GM18519 (cell line): ENCODE data around the gene CSTPP1.

Experiments
- ATAC-seq: cut with Tn5 transposase; IDR thresholded peaks from one replicate; pipeline ENCODE4 v1.9.1; 2021; ENCODE audit warnings: mild to moderate bottlenecking, moderate library complexity; ENCODE audit not compliant: unreplicated experiment, low FRiP score

CSTPP1 gene

GRCh38 chr11:47152126-47152952, 215.8 kb downstream of the CSTPP1 start:
- no peak for ATAC-seq

DNA sequence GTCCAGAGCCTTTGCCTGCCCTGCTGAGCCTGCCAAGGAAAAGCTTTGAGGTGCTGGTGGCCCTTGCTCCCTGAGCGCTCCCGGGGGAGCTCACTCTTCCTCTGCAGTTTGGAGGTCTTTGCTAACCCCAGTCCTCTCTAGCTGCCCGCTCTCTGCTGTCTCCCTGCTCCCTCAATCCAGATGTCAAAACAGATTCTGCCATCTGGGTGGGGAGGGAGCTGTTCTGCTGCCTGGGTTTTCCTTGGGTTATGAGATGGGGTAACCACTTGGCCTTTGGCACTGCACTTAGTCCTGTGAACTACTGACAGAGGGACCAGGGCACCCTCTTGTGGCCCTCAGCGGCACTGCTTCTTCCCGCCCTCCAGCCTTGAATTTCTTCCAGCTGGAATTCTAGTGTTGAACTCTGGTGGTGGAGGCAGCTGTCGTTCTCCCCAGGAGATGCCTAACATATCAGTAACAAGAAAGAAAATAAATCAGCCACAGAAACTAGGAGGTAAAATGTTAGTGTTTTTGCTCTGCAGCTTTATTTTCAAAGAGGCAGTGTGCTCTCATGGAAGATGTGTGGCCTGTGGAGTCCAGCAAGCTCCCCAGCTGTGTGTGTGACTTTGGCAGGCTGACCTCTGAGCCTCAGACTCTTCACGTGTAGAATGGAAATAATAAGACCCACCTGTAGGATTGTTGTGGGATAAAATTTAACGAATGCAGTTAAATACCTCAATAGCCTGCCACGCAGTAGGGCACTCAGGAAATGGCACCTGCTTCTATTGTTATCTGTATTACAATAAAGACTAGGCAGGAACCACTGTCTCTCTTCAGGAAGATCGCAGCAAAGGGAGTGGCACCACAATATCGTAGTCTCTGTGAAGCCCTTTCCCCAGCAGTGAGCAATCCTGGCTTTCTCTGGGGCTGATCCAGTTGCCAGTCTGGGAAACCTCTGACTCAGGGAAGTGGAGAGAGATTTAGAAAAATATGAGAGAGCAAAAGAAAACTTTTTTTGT, 216.7 kb downstream of the CSTPP1 start:
- no peak for ATAC-seq

- ATAC-seq = no peak
Observed at GRCh38 chr11:47154616-47155570, 218.3 kb downstream of the CSTPP1 start.

DNA sequence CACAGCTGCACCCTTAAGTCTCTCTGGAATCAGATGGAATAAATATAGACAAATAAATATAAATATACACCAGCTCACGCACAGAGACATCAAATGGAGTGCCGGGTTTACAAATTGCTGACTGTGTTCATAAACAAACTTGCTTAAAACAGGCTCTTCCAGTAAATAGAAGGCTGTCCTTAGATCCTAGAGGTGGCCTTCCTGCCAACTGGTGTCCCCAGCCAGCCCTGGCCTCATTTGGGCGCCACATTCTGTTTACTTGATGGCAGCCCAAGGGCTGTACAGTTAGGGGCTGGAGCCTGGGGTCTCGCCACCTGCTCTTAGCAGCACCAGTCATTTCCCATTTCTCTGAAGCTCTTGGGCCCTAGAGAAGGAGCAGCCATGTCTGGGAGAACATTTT, 219.3 kb downstream of the CSTPP1 start:
- no peak for ATAC-seq

DNA sequence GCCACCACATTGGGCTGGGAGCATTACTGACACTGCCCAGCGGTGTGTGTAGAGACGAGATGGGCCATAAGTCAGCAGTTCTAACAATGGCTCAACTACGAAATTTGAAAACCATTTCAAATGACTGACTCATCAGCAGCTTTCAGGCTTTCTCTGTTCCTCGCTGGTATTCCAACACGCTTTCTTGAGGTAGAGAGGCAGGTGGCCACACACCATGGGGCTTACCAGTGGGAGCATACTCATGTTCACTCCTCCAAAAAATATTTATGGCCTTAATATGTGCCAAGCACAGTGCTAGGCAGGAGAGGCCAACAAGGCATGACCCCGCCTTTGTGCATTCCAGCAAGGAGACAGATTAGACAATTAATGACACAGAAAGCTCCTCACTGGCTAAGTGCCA, 219.8 kb downstream of the CSTPP1 start:
- no peak for ATAC-seq

- ATAC-seq = no peak
Observed at GRCh38 chr11:47156951-47157350, 220.4 kb downstream of the CSTPP1 start.

DNA sequence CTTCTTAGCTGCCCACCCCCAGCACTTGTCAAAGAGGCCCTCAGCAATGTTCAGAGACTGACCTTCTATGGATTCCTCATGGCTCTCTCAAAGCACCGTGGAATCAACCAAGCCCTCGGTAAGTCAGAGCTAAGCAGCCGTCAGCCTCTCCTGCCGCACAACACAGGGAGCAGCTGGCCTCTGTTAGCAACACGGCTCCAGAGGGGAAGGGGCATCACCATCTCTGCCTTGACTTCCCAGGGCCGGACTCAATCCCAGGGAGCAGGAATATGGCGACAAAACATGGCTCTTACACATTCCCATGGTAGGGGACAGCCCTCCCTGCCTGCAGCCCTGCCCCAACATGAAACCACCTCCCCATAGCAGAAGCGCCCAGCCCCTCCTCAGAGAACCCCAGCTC, 221.2 kb downstream of the CSTPP1 start:
- no peak for ATAC-seq

GRCh38 chr11:47158242-47158641, 221.7 kb downstream of the CSTPP1 start:
- no peak for ATAC-seq

DNA sequence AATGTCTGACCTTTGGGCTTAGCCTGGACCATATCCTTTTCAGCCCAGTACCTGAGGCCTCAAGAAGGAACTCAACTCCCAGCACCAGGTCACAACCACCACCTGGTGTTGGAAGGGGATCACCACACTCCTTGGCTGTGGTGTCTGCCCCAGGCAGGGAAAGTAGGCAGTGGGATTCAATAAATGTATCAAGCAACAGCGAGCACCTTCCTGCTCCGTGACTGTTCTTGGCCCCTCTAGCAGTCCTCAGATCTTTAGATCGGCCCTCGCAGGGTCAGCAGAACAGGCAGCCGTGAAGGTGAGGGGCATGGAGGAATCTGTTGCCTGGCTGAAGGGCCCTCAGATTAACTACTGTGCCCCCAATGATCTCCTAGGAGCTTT, 224.2 kb downstream of the CSTPP1 start:
- ATAC-seq = no peak

DNA sequence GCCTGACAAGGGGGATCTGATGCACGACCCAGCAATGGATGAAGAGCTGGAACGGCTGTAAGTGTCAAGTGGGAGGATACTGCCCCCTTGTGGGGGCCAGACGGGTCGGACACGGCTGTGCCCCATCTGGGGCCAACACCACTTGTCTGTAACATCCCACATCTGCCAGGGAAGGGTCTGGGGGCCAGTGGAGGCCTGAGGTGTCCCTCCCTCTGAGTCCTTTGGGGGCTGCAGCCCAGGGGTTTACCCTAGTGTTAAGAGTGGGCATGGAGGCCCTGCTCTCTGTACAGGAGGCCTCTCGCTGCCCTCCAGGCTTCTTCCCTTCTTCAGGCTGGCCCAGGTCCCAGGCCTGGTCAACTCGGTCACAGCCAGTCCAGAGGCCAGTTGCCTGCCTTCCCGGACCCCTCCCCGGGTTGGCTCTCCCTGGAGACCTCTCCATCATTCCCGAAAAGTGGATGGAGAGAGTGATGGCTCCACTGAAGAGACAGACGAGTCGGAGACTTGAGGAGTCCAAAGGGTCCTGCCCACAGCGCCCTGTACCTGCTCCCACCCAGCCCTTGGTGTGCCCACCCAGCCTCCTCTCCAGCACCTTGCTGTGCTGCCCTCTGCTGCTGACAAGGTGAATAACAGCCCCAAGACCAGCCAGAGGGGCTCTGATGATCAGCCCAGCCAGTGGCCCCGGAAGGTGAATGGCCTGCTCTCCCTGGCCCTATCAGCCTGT, 224.7 kb downstream of the CSTPP1 start:
- ATAC-seq = no peak

DNA sequence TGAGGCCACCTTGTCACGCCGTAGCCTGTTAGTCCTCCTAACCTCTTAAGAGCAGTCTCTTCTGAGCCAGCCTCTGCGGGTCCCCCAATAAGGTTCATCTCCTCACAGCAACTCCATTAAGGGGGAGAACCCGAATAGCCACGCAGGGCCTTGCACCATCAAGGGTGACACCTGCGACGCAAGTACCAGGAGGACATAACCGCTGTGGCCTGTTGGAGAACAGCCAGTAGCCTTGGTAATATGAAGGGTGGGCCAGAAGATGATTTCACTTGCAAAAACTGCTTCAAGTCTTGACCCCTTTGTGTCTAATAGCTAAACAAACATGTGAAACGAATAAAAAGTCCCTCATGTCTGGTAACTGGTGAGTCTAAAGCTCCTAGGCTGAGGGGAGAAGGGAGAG, 225.3 kb downstream of the CSTPP1 start:
- ATAC-seq = no peak

DNA sequence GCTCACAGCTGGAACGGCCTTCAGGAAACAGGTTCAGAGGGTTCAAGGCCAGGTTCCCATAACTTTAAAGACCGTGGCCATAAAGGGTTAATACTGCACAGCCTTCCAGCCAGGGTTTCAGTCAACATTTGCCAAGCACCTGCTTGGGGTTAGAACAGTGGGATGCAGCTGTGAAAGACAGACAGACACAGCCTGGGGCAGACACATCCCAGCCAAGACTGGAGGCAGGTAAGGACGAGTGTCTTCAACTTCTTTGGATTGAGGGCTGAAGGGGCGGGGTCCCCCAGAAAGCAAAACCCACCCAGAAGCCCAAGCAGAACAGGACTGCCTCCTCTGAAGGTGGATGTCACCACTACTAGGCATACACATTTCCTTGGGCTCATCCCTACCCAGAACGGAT, 225.9 kb downstream of the CSTPP1 start:
- ATAC-seq = no peak

- no peak for ATAC-seq
Observed at GRCh38 chr11:47163193-47163592, 226.6 kb downstream of the CSTPP1 start.

GRCh38 chr11:47163898-47164297, 227.3 kb downstream of the CSTPP1 start:
- ATAC-seq = no peak

- ATAC-seq = no peak
Observed at GRCh38 chr11:47164321-47164720, 227.8 kb downstream of the CSTPP1 start.

GRCh38 chr11:47165253-47165840, 228.8 kb downstream of the CSTPP1 start:
- no peak for ATAC-seq

DNA sequence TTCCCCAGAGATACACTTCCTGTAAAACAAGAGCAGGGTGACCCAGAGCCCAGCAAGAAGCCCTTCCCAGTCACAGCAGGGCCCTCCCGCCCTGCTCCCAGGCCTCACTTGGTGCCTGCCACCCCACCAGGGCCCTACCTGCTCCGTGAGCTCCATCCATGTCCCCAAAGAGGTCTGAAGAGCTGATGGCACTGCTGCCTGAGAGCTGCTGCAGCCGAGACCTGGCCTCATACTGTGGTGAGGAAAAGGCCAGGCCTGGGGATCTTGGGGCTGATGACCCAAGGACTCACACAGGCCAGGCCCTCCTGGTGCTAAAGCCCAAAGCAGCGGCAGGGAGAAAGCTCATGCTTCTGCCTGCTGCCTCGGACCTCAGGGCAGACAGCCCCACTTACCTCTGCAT, 229.8 kb downstream of the CSTPP1 start:
- ATAC-seq = no peak

- no peak for ATAC-seq
Observed at GRCh38 chr11:47171061-47171838, 234.7 kb downstream of the CSTPP1 start.

GRCh38 chr11:47171856-47172255, 235.3 kb downstream of the CSTPP1 start:
- ATAC-seq = no peak
